GM12892 (cell line): Measurements from ENCODE around the gene LRRC15.

ENCODE experiments used
- POLR2AphosphoS5 ChIP-seq: IDR thresholded peaks from 2 replicates; pipeline ENCODE4 v1.6.1; 2011; ENCODE audit warnings: low read depth, low read length, control low read depth
- TAF1 ChIP-seq: IDR thresholded peaks from 2 replicates; pipeline ENCODE4 v1.6.1; 2011; ENCODE audit warnings: low read depth, mild to moderate bottlenecking, control low read depth, low read length, borderline replicate concordance

GRCh38 chr3:194325424-194326153, 44.0 kb downstream of the LRRC15 start:
- no peak for TF ChIP-seq POLR2AphosphoS5
- TF ChIP-seq TAF1, result no peak
